Femur (tissue), 1 donor: ENCODE results near the gene SNRNP25.
A peak's percentile ranks its signal among the peaks of the same experiment; 100 is the strongest.

Source experiments
- DNase-seq: peaks from one replicate; pipeline ENCODE4 v3.0.0-alpha.2; 2017

SNRNP25 gene

GRCh38 chr16:78444-79150, 25.0 kb downstream of the SNRNP25 start:
- DNase-seq, result peak; percentile 59

DNA sequence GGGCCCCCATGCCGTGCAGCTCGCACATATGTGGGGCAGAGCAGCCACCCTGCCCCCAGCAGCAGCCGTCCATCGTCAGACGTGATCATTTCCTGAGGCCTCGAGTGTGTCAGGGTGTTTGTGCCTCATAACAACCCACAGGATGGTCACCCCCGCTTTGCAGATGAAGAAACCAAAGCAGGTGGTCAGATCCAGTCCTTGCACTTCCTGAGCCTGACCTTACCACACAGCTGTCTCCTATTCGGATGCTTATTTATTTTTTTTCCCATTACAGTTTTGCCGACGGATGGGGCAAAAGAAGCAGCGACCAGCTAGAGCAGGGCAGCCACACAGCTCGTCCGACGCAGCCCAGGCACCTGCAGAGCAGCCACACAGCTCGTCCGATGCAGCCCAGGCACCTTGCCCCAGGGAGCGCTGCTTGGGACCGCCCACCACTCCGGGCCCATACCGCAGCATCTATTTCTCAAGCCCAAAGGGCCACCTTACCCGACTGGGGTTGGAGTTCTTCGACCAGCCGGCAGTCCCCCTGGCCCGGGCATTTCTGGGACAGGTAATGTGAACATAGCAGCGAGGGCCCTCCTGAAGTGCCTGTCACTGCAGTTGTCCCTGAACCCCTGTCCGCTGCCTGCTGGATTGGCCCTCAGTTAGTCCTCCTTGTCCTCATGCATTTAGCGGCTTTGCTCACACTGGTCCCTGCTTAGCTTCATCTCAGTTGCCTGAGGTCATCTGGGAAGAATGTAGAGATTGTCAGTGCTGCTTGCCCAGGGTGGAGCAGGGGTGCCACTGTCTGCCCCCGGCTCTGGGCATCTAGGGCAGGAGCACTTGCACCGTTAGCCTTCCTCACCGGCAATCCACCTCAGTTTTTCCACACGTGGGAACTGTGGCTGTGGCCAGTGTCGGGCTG, 25.8 kb downstream of the SNRNP25 start:
- no peak for DNase-seq

- no peak for DNase-seq
Observed at GRCh38 chr16:83060-83603, 29.5 kb downstream of the SNRNP25 start.

- no peak for DNase-seq
Observed at GRCh38 chr16:83781-84615, 30.4 kb downstream of the SNRNP25 start.

DNA sequence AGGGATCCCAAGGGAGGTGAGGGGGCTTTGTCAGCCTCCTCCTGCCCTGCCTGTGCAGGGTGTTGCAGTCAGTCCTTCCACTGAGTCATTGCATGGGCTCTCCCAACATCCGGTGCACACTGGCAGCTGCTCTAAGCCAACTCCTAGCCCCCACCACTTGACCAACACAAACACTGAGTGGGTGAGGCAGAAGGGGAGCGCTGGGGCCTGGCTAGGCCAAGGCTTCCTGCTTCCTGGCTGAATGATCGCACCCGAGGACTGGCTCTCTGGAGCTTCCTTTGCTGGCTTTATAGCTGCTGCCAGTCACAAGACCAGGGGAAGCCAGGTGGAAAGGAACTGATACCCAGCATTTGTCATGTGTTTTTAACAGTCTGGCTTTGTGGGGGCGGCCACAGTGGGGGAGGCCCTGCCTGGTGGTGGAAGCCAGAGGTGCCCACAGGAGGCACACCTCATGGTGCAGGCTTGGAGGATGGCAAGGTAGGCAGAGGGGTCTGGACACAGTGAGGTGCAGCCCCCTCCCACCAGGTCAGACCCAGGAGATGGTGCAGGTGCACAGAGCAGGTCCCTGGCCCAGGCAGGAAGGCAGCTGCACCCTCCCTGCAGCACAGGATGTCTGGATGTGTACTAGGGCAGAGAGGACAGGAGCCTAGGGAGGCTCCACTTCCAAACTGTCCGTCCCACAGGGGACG, 31.2 kb downstream of the SNRNP25 start:
- peak; percentile 80 for DNase-seq

DNA sequence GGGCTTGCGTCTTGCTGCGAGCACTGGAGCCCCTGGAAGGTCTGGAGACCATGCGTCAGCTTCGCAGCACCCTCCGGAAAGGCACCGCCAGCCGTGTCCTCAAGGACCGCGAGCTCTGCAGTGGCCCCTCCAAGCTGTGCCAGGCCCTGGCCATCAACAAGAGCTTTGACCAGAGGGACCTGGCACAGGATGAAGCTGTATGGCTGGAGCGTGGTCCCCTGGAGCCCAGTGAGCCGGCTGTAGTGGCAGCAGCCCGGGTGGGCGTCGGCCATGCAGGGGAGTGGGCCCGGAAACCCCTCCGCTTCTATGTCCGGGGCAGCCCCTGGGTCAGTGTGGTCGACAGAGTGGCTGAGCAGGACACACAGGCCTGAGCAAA, 31.8 kb downstream of the SNRNP25 start:
- no peak for DNase-seq

DNA sequence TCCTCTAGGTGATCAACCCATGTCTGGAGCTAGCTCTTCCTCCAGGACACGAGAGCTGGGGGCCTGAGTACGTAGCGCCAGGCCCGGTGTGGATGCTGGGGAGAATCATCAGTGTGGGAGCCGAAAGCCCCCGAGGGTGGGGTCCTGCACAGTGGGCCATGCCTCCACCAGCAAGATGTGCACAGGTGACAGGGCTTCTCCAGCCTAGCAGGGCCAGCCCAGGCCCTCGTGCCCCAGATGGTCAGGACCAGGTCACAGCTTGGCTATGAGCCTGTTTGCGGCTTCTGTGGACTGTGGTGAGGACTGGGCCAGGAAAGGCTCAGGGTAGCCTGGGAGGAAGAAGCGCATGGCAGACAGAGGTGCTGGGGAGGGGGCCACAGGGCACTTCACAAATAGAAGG, 32.2 kb downstream of the SNRNP25 start:
- no peak for DNase-seq

DNA sequence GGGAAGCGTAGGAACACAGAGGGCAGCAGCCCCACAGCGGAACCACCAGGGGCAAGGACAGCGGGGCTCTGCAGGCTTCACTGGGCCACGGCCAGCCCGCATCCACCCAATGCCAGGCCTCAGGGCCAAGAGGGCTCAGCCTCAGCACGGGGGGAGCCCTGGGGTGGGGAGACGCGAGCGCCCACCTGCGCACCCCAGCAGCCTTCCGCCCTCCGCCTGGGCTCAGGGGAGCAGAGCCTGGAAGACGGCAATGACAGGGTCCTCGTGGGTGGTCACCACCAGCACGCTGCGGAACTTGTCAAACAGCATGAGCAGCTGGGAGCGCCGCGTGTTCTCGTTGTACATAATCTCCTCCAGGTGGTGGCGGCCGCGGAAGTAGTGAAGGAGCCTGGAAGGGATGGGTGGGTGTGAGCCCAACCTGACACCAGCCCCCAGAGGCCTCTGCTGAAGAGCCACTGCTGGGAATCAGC, 32.9 kb downstream of the SNRNP25 start:
- no peak for DNase-seq

DNA sequence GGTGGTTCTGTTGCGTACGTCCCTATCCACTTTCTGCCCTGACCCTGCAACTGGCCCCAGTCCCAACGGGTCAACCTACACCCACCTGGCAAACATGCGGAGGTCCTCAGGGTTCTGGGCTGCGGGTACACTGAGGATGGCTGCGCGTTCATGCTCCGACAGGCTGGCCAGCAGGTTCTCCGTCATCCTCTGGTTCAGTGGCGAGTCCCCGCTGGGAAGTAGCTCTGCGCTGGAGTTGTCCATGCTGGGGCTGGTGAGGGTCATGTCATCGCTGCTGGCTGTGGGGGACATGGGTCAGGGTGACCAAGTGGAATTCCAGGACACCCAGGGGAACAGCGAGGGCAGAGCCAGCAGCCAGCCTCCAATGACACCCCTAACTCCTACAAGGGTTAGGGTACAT, 35.0 kb downstream of the SNRNP25 start:
- no peak for DNase-seq

DNA sequence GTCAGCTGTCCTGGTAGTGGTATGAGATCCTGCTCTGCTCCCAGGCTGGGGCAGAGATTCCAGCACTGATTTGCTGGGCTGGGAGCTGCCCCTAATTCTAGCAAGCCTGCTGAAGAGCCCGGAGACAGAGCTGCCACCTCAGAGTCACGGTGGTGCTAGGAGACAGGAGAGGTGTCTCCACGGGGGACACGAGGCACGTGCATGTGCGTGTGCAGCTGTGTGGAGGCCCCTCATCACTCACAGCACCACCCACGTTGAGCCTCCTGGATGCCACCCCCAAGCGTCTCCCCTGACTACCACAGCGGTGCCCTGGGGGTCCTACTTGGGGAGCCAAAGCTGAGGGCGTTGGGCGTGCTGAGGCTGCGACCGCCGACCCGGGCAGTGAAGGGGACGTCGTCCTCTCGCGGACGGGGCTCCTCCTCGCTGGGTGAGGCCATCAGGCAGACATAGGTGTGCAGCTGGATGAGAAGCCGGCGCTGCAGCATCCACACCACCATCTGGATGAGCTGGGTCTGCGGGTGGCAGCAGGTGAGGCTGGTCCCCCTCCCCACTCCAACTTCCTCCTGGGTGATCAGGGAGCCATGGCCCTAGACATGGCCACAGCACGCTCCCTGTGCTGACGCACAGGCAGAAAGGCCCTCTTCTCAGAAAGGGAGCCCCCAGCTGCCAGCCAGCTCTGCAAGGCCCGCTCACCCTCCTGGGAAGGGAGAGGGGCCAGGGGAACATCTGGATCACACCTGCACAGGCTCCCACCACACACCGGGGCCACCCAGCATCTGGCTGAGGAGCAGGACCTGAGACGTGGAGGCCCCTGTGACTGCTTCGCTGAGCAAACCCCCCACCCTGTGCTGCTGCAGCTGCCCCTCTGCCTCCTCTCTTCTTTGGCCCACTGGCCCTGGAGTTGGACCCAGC, 36.0 kb downstream of the SNRNP25 start:
- DNase-seq, result no peak

- DNase-seq, result peak; percentile 49
Observed at GRCh38 chr16:91484-91883, 37.9 kb downstream of the SNRNP25 start.

DNA sequence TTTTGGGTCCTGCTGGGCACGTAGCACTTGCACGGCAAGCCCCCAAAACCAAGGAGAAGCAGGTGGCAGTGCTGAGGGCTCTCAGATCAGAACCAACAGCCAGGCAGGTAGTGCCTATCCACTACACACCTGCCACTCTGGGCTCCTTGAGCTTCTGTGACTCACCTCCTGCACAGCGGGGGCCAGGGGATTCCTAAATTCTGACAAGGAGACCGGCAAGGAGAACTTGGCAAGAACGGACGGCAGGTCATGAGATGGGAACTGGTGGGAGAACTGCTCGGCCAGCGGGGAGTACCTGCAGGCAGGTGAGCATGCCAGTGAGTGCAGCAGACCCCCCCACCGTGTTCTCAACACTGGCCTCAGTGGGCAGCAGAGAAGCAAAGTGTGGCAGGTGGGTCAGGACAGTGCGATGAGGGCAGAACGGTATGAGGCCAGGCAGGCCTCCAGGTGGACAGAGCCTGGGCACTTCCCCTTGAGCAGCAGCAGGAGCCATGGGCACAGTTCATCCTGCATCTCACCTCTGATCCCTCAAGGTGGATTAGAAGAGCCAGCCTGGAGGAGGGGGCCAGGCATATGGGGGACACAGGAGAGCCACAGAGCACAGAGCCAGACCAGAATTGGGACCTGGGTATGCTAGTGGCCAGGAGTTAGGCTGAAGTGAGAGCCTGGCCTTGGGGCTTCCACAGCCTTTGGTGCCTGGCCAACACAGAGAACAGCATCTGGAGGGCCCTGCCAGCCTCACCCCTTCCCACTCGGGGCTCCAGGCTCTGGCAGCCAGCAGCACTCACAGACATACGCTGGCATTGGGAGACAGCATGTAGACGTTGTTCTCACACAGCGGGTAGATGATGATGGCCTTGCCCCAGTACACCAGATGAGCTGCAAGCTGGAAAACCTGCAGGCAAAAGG, 39.1 kb downstream of the SNRNP25 start:
- DNase-seq, result peak; percentile 20

DNA sequence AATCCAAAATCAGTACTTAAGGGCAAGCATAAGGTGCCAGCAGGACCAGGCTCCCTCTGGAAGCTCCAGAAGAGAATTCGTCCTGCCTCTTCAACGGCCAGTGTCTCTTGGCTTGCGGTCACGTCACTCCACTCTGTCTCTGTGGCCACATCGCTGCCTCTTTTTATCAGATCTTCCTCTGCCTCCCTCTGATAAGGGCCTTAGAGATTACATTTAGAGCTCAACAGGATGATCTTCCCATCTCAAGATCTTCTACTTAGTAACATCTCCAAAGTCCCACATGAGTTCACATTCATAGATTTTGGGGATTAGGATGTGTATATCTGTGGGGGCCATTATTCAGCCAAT, 41.3 kb downstream of the SNRNP25 start:
- no peak for DNase-seq

GRCh38 chr16:96935-97381, 43.3 kb downstream of the SNRNP25 start:
- DNase-seq, result peak; percentile 92

DNA sequence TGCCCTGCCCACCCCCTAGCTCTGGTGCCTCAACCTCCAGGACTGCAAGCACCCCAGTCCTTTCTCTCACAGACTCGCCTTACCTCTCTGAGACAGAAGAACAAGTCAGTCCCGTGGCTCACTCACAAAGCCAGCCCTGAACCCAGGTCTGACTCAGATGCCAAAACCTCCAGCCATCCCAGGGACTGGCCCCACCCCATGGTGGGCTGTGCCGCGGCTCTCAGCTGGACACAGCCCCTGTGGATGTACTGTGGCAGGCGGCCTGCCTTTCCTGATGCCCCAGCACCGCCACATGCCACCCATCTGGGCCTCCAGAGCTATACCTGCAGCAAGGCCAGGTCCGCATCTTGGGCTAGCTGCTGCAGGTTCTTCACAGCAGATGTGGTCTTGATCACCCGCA, 44.2 kb downstream of the SNRNP25 start:
- DNase-seq, result no peak

- peak; percentile 17 for DNase-seq
Observed at GRCh38 chr16:100989-101388, 47.4 kb downstream of the SNRNP25 start.

DNA sequence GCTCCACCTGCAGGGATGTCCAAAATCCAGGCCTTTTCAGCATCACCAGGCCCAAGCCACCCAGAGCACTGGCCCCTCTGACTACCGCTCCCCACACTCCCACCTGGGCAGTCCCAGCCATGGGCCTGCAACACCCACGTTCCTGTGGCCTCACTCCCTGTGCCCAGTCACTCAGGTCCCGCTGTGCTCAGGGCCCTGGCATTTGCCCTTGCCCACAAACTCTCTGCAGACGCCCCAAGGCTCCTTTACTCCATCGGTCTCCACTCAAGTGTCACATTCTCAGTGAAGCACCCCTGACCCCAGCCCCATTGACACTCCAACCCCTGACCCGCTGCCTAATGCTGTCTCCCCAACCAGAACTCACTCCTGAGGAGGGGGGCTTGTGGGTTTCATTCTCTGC, 48.0 kb downstream of the SNRNP25 start:
- no peak for DNase-seq

DNA sequence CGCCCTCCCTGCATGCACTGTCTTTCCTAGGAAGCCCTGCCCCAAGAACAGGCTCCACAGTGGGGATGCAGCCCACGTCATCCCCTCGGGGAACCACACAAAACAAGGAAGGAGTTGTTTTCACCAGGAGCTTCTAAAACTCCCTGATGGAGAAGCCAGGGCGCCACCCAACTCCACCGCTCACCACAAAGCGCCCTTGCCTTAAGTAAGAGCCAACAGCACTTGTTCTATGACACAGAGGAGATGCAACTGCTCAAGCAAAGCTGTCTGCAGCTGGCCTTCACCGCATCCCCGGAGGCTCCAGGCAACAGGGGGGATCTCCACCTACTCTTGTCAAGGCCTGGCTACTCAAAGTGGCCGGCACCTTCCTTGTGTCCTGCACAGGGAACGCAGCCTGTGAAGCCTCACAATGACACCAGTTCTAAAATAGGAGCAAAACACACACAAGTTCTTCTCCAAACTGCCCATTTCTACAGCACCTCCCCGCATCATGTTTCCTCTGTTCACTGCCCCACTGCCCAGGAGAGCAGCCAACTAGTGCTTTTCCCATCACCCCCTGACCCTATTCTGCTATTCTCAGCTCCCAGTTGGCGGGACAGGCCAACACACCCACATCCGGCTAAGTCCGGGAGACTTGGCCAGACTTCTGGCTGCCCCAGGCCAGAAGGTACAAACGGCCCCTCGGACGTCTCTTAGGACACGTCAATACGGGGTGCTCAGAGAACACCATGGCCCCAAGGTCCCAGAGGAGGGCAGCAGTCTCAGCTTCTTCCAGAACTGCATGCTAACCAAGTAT, 48.6 kb downstream of the SNRNP25 start:
- peak; percentile 36 for DNase-seq

- DNase-seq, result no peak
Observed at GRCh38 chr16:104355-104754, 50.7 kb downstream of the SNRNP25 start.
